IMR-90 (cell line): ENCODE data around the gene SYT6.

Source experiments
- CEBPB ChIP-seq: IDR thresholded peaks from 2 replicates; pipeline ENCODE4 v1.6.1; 2012; ENCODE audit warnings: low read depth, low read length, improper control_type of control experiment
- CHD1 ChIP-seq: IDR thresholded peaks from 2 replicates; pipeline ENCODE4 v1.6.1; 2012; ENCODE audit warnings: low read depth, low read length, improper control_type of control experiment
- CTCF ChIP-seq: conservative IDR thresholded peaks from 2 replicates; pipeline ENCODE4 v1.5.1; 2012; ENCODE audit warnings: mild to moderate bottlenecking, low read depth, low read length, improper control_type of control experiment
- ELK1 ChIP-seq: fragments of 150-350 bp; IDR thresholded peaks from 2 replicates; pipeline ENCODE4 v1.6.1; 2016; ENCODE audit warnings: low read depth, mild to moderate bottlenecking, low read length, moderate library complexity, borderline replicate concordance
- MAFK ChIP-seq: IDR thresholded peaks from 2 replicates; pipeline ENCODE4 v1.6.1; 2012; ENCODE audit warnings: low read depth, low read length, improper control_type of control experiment
- MXI1 ChIP-seq: IDR thresholded peaks from 2 replicates; pipeline ENCODE4 v1.6.1; 2012; ENCODE audit warnings: low read depth, mild to moderate bottlenecking, low read length, moderate library complexity, borderline replicate concordance
- POLR2A ChIP-seq: IDR thresholded peaks from 2 replicates; pipeline ENCODE4 v1.6.1; 2012; ENCODE audit warnings: mild to moderate bottlenecking, low read depth, low read length
- RCOR1 ChIP-seq: IDR thresholded peaks from 2 replicates; pipeline ENCODE4 v1.6.1; 2012; ENCODE audit warnings: mild to moderate bottlenecking, low read length, improper control_type of control experiment; ENCODE audit not compliant: insufficient replicate concordance
- RFX5 ChIP-seq: IDR thresholded peaks from 2 replicates; pipeline ENCODE4 v1.8.0; 2012; ENCODE audit warnings: low read depth, mild to moderate bottlenecking, low read length, moderate library complexity
- USF2 ChIP-seq: fragments of 150-350 bp; IDR thresholded peaks from 2 replicates; pipeline ENCODE4 v1.6.1; 2017; ENCODE audit warnings: mild to moderate bottlenecking, antibody characterized with exemption, low read length, low read depth

- TF ChIP-seq CTCF (no peak), POLR2A (no peak), USF2 (no peak), CEBPB (no peak), MAFK (no peak), MXI1 (no peak), ELK1 (no peak), RCOR1 (no peak), CHD1 (no peak), RFX5 (no peak)
Observed at GRCh38 chr1:114094675-114095074, 59.0 kb downstream of the SYT6 start.
